K562 (cell line): ENCODE data around the gene MECR. TPM values are rescaled to one million over a fixed set of nuclear protein-coding genes. Genes with fewer than 3 reads are reported as not detected.

Experiments
- CEBPB ChIP-seq: fragments of 450-650 bp; IDR thresholded peaks from 2 replicates; pipeline ENCODE4 v1.6.1; 2016; ENCODE audit warnings: missing genetic modification characterization, missing compliant biosample characterization
- KDM5B ChIP-seq: fragments of 200-600 bp; sonication (generic); IDR thresholded peaks from 2 replicates; pipeline ENCODE4 v1.6.1; 2012; ENCODE audit warnings: low read depth, mild to moderate bottlenecking, moderate library complexity, low read length, control low read depth, inconsistent platforms; ENCODE audit not compliant: insufficient replicate concordance
- NR4A1 ChIP-seq, 2 experiments: fragments of 250-450 bp in 1 of 2; fragments of 450-650 bp in 1 of 2; sonication (Bioruptor Pico) in 1 of 2; IDR thresholded peaks; 2 replicates each; pipeline versions ENCODE4 v1.4.0 to v1.6.1; 2016 to 2020; ENCODE audit warnings: mild to moderate bottlenecking in 2 of 2, missing compliant biosample characterization in 1 of 2, missing genetic modification characterization in 1 of 2, moderate library complexity in 1 of 2
- PHB2 ChIP-seq: fragments of 450-650 bp; IDR thresholded peaks from 2 replicates; pipeline ENCODE4 v1.6.1; 2017; ENCODE audit warnings: low read depth
- SOX6 ChIP-seq: fragments of 450-650 bp; IDR thresholded peaks from 2 replicates; pipeline ENCODE4 v1.6.1; 2014; ENCODE audit warnings: mild to moderate bottlenecking
- THRAP3 ChIP-seq: fragments of 450-650 bp; IDR thresholded peaks from 2 replicates; pipeline ENCODE4 v1.6.1; 2016; ENCODE audit warnings: mild to moderate bottlenecking, inconsistent platforms, borderline replicate concordance
- polyA plus RNA-seq, 8 experiments: library from polyadenylated mRNA; depleted of rRNA in 4 of 8; stranded (reverse) in 5 of 8; unstranded in 3 of 8; fragments of >200 nt; fragmentation: Nextera tagmentation in 2 of 8; fragmentation: Illumina TruSeq in 1 of 8; extraction: Ambion mirVana in 2 of 8; extraction: Trizol in 1 of 8; gene quantifications; 2 replicates each; pipeline versions ENCODE4 v1.2.1 to v1.2.3, GENCODE V29; 2011 to 2014; ENCODE audit warnings: inconsistent platforms in 1 of 8, missing spikeins in 1 of 8
- total RNA-seq, 7 experiments: library from RNA; depleted of rRNA in 6 of 7; stranded (reverse); fragments of >200 nt in 6 of 7; fragmentation: Illumina TruSeq in 2 of 7; extraction: Trizol in 2 of 7; gene quantifications; 2 replicates each; pipeline versions ENCODE4 v1.2.1 to v1.2.3, GENCODE V29; 2011 to 2021; ENCODE audit warnings: low replicate concordance in 1 of 7
- TF ChIP-seq, protein P1 (sequence below): fragments of 450-650 bp; IDR thresholded peaks from 2 replicates; pipeline ENCODE4 v1.6.1; 2016; ENCODE audit warnings: mild to moderate bottlenecking, moderate library complexity

Gene MECR
- total and polyA plus RNA-seq, 9 of the 15 experiments (the other 6 are each of a cell fraction or from before 2014, with no cell fraction given) = 10.4 to 58.6 (median 42.9) TPM

DNA sequence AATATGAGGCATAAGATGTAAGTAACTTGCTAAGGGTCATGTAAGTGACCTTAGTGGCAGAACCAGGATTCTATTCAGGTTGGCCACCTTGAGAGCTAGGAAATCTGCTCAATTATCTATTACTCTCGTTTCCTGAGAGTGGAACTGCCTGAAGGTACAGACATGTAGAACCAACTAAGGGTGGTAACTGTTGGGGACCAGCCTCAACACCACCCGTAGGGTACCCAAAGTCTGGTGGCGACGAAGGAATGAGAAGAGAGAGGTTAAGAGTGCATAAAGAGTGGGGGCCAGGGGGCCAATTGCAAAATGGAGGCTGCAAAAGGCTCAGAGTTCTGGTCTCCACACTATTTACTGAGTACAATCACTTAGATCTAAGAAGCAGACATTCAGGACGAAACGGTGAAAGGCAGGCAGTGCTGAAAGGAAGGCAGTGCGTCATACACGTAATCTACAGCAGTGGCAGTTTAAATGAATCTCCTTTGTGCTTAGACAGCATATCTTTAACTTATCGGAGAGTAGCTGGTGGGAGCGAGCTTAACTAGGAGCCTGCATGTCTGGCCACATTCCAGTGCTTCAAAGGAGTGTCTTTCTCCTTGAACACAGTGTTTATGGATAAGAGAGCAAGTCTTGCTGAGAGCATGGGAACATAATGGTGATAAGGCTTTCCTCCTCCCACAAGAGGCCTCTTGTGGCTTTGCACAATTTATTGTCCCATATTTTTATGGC, 74.0 kb downstream of the MECR start (continued):
- no peak for TF ChIP-seq KDM5B
- no peak for TF ChIP-seq THRAP3
- peak; percentile 82 for TF ChIP-seq CEBPB (tag)
- 0 out of 2 replicates have a peak, but pooled peaks have one; percentile 69 for TF ChIP-seq NR4A1 (CRISPR knock-in tag; IDR thresholded peaks at IDR 0.05)
- TF ChIP-seq NR4A1 (tag; IDR thresholded peaks at IDR 0.05) = peak; percentile 70; the same call in 1 of the 2 replicates
- peak; percentile 86 for TF ChIP-seq PHB2
- TF ChIP-seq SOX6 = peak; percentile 98
- TF ChIP-seq, protein P1, sequence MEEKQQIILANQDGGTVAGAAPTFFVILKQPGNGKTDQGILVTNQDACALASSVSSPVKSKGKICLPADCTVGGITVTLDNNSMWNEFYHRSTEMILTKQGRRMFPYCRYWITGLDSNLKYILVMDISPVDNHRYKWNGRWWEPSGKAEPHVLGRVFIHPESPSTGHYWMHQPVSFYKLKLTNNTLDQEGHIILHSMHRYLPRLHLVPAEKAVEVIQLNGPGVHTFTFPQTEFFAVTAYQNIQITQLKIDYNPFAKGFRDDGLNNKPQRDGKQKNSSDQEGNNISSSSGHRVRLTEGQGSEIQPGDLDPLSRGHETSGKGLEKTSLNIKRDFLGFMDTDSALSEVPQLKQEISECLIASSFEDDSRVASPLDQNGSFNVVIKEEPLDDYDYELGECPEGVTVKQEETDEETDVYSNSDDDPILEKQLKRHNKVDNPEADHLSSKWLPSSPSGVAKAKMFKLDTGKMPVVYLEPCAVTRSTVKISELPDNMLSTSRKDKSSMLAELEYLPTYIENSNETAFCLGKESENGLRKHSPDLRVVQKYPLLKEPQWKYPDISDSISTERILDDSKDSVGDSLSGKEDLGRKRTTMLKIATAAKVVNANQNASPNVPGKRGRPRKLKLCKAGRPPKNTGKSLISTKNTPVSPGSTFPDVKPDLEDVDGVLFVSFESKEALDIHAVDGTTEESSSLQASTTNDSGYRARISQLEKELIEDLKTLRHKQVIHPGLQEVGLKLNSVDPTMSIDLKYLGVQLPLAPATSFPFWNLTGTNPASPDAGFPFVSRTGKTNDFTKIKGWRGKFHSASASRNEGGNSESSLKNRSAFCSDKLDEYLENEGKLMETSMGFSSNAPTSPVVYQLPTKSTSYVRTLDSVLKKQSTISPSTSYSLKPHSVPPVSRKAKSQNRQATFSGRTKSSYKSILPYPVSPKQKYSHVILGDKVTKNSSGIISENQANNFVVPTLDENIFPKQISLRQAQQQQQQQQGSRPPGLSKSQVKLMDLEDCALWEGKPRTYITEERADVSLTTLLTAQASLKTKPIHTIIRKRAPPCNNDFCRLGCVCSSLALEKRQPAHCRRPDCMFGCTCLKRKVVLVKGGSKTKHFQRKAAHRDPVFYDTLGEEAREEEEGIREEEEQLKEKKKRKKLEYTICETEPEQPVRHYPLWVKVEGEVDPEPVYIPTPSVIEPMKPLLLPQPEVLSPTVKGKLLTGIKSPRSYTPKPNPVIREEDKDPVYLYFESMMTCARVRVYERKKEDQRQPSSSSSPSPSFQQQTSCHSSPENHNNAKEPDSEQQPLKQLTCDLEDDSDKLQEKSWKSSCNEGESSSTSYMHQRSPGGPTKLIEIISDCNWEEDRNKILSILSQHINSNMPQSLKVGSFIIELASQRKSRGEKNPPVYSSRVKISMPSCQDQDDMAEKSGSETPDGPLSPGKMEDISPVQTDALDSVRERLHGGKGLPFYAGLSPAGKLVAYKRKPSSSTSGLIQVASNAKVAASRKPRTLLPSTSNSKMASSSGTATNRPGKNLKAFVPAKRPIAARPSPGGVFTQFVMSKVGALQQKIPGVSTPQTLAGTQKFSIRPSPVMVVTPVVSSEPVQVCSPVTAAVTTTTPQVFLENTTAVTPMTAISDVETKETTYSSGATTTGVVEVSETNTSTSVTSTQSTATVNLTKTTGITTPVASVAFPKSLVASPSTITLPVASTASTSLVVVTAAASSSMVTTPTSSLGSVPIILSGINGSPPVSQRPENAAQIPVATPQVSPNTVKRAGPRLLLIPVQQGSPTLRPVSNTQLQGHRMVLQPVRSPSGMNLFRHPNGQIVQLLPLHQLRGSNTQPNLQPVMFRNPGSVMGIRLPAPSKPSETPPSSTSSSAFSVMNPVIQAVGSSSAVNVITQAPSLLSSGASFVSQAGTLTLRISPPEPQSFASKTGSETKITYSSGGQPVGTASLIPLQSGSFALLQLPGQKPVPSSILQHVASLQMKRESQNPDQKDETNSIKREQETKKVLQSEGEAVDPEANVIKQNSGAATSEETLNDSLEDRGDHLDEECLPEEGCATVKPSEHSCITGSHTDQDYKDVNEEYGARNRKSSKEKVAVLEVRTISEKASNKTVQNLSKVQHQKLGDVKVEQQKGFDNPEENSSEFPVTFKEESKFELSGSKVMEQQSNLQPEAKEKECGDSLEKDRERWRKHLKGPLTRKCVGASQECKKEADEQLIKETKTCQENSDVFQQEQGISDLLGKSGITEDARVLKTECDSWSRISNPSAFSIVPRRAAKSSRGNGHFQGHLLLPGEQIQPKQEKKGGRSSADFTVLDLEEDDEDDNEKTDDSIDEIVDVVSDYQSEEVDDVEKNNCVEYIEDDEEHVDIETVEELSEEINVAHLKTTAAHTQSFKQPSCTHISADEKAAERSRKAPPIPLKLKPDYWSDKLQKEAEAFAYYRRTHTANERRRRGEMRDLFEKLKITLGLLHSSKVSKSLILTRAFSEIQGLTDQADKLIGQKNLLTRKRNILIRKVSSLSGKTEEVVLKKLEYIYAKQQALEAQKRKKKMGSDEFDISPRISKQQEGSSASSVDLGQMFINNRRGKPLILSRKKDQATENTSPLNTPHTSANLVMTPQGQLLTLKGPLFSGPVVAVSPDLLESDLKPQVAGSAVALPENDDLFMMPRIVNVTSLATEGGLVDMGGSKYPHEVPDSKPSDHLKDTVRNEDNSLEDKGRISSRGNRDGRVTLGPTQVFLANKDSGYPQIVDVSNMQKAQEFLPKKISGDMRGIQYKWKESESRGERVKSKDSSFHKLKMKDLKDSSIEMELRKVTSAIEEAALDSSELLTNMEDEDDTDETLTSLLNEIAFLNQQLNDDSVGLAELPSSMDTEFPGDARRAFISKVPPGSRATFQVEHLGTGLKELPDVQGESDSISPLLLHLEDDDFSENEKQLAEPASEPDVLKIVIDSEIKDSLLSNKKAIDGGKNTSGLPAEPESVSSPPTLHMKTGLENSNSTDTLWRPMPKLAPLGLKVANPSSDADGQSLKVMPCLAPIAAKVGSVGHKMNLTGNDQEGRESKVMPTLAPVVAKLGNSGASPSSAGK = peak; percentile 66; the same call in 1 of the 2 replicates
